H1 (cell line): ENCODE measurements around the gene LRP3. TPM values are rescaled to one million over a fixed set of nuclear protein-coding genes. Genes with fewer than 3 reads are reported as not detected.

ENCODE experiments used
- ASH2L ChIP-seq: fragments of 200-600, 300-600 bp; sonication (generic); IDR thresholded peaks from one replicate; pipeline ENCODE4 v1.7.1; 2017; ENCODE audit warnings: low read length
- BCL11A ChIP-seq, 2 experiments: IDR thresholded peaks; one replicate each; pipeline ENCODE4 v1.6.1; 2011; ENCODE audit warnings: low read depth in 2 of 2, low read length in 2 of 2, mild to moderate bottlenecking in 2 of 2
- BRCA1 ChIP-seq: IDR thresholded peaks from 2 replicates; pipeline ENCODE4 v1.6.1; 2012; ENCODE audit warnings: low read depth, low read length, improper control_type of control experiment
- CTBP2 ChIP-seq: IDR thresholded peaks from 2 replicates; pipeline ENCODE4 v1.7.0; 2011; ENCODE audit warnings: borderline replicate concordance, mild to moderate bottlenecking, moderate library complexity, mixed read lengths, low read length; ENCODE audit not compliant: insufficient read depth, insufficient read length
- CTCF ChIP-seq, 3 experiments: IDR thresholded peaks; 1 replicate in 2 of 3; 2 replicates in 1 of 3; pipeline versions ENCODE4 v1.5.1 to v1.6.1; 2011; ENCODE audit warnings: low read length in 3 of 3, mild to moderate bottlenecking in 3 of 3, inconsistent platforms in 2 of 3, low read depth in 1 of 3, moderate library complexity in 1 of 3; ENCODE audit not compliant: insufficient read depth in 1 of 3; ENCODE audit errors: control extremely low read depth in 1 of 3
- EZH2 ChIP-seq: fragments of 200-600 bp; sonication (generic); IDR thresholded peaks from 2 replicates; pipeline ENCODE4 v1.7.1; 2012; ENCODE audit warnings: low read depth, mild to moderate bottlenecking, moderate library complexity, low read length, inconsistent platforms; ENCODE audit not compliant: severe bottlenecking
- GABPA ChIP-seq: IDR thresholded peaks from 2 replicates; pipeline ENCODE4 v1.6.1; 2011; ENCODE audit warnings: mild to moderate bottlenecking, low read length, moderate library complexity, borderline replicate concordance; ENCODE audit not compliant: insufficient read depth
- JUN ChIP-seq: IDR thresholded peaks from 2 replicates; pipeline ENCODE4 v1.6.1; 2011; ENCODE audit warnings: low read depth, mild to moderate bottlenecking, improper control_type of control experiment, low read length
- NRF1 ChIP-seq: IDR thresholded peaks from 2 replicates; pipeline ENCODE4 v1.6.1; 2011; ENCODE audit warnings: mild to moderate bottlenecking, low read depth, low read length, improper control_type of control experiment
- RAD21 ChIP-seq, 2 experiments: IDR thresholded peaks in 1 of 2; conservative IDR thresholded peaks in 1 of 2; 2 replicates each; pipeline ENCODE4 v1.6.1; 2011; ENCODE audit warnings: low read depth in 2 of 2, low read length in 2 of 2, improper control_type of control experiment in 1 of 2, inconsistent platforms in 1 of 2, mild to moderate bottlenecking in 1 of 2, moderate library complexity in 1 of 2
- SIRT6 ChIP-seq: IDR thresholded peaks from one replicate; pipeline ENCODE4 v1.7.1; 2012; ENCODE audit warnings: low read length, inconsistent platforms
- SIX5 ChIP-seq: IDR thresholded peaks from 2 replicates; pipeline ENCODE4 v1.6.1; 2011; ENCODE audit warnings: mild to moderate bottlenecking, low read depth, low read length
- SP2 ChIP-seq: IDR thresholded peaks from 2 replicates; pipeline ENCODE4 v1.6.1; 2012; ENCODE audit warnings: mild to moderate bottlenecking, low read length, inconsistent platforms
- SUZ12 ChIP-seq: fragments of 200-600 bp; sonication (generic); IDR thresholded peaks from 2 replicates; pipeline ENCODE4 v1.6.1; 2012; ENCODE audit warnings: mild to moderate bottlenecking, inconsistent platforms, low read length, moderate library complexity, mixed read lengths
- TAF7 ChIP-seq: optimal IDR thresholded peaks from 2 replicates; pipeline ENCODE3; 2011; ENCODE audit warnings: low read depth, mild to moderate bottlenecking, inconsistent platforms, low read length, moderate library complexity, borderline replicate concordance
- polyA plus RNA-seq, 7 experiments: library from polyadenylated mRNA; depleted of rRNA in 3 of 7; stranded (reverse) in 5 of 7; unstranded in 2 of 7; fragments of >200 nt in 5 of 7; fragments of 200-250 nt in 2 of 7; gene quantifications; 1 replicate in 5 of 7; 2 replicates in 1 of 7; 4 replicates in 1 of 7; pipeline versions ENCODE4 v1.2.1 to v1.2.3, GENCODE V29; 2011 to 2013; ENCODE audit warnings: missing spikeins in 2 of 7, mixed read lengths in 2 of 7
- total RNA-seq: library from RNA; stranded (reverse); fragmentation: NEBNext Ultra II Directional; extraction: Animal tissue kit (Norgen Biotek cat#: 25700); gene quantifications from 2 replicates; pipeline ENCODE4 v1.2.1, GENCODE V29; 2021

Gene LRP3
- total and polyA plus RNA-seq, 2 of the 8 experiments (the other 6 are each of a cell fraction or from before 2014, with no cell fraction given), result 30.3 to 33.7 TPM

- TF ChIP-seq SP2, result no peak
- TF ChIP-seq BRCA1, result no peak
- TF ChIP-seq SIX5, result no peak
- peak; percentile 43; the same call in 1 of the 2 replicates for TF ChIP-seq GABPA
- TF ChIP-seq JUN, result no peak
- no peak for TF ChIP-seq BCL11A (IDR thresholded peaks at IDR 0.05; ENCODE audit: low read depth in 2 of 2, low read length in 2 of 2)
- no peak for TF ChIP-seq EZH2
- no peak for TF ChIP-seq TAF7
- peak; percentile 90 to 91 (median 91) for TF ChIP-seq CTCF (IDR thresholded peaks at IDR 0.05; ENCODE audit: control extremely low read depth in 1 of 3, insufficient read depth in 1 of 3, low read depth in 1 of 3, low read length in 3 of 3)
- TF ChIP-seq RAD21 (IDR thresholded peaks at IDR 0.05 in 1 of 2, conservative IDR thresholded peaks at IDR 0.05 in 1 of 2; ENCODE audit: low read depth in 2 of 2, low read length in 2 of 2), result peak; percentile 87 to 94
- TF ChIP-seq SUZ12, result no peak
- no peak for TF ChIP-seq NRF1
- TF ChIP-seq SIRT6, result no peak
- no peak for TF ChIP-seq ASH2L
- no peak for TF ChIP-seq CTBP2
Observed at GRCh38 chr19:33235269-33235995, 41.3 kb downstream of the LRP3 start (continued).
